NT2/D1 (cell line): ENCODE data around the gene KCNJ6.

ENCODE experiments used
- SUZ12 ChIP-seq: IDR thresholded peaks from 2 replicates; pipeline ENCODE4 v1.6.1; 2011; ENCODE audit not compliant: insufficient read length, insufficient read depth; ENCODE audit errors: extremely low read depth
- YY1 ChIP-seq: IDR thresholded peaks from 2 replicates; pipeline ENCODE4 v1.6.1; 2011; ENCODE audit not compliant: insufficient read length, insufficient read depth
- ZNF274 ChIP-seq: IDR thresholded peaks from 2 replicates; pipeline ENCODE4 v1.6.1; 2011; ENCODE audit warnings: mild to moderate bottlenecking, low read depth, low read length

DNA sequence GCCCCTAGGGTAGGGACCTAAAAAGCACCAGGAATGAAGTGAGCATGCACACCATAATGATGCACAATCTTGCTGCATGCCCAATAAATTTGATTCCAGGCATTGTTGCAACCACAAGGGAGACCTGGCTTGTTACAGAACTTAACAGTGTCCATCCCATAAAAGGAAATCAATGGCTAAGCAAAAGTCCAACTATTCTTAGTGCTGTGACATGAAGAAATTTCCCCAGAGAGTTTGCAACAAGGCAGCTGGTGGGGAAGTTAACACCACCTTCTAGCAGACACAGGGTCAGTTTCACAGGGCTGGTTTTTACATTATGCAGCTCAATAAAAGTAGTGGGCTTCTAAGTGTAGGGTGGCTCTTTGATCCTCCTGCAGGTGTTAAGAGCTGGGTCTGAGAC is 221.1 kb downstream of the KCNJ6 start:
- TF ChIP-seq YY1: no peak
- TF ChIP-seq ZNF274: no peak
- TF ChIP-seq SUZ12: no peak
